ENCODE measurements around the gene SH3GL2.
A peak's percentile ranks its signal among the peaks of the same experiment; 100 is the strongest.

SH3GL2 gene

DNA sequence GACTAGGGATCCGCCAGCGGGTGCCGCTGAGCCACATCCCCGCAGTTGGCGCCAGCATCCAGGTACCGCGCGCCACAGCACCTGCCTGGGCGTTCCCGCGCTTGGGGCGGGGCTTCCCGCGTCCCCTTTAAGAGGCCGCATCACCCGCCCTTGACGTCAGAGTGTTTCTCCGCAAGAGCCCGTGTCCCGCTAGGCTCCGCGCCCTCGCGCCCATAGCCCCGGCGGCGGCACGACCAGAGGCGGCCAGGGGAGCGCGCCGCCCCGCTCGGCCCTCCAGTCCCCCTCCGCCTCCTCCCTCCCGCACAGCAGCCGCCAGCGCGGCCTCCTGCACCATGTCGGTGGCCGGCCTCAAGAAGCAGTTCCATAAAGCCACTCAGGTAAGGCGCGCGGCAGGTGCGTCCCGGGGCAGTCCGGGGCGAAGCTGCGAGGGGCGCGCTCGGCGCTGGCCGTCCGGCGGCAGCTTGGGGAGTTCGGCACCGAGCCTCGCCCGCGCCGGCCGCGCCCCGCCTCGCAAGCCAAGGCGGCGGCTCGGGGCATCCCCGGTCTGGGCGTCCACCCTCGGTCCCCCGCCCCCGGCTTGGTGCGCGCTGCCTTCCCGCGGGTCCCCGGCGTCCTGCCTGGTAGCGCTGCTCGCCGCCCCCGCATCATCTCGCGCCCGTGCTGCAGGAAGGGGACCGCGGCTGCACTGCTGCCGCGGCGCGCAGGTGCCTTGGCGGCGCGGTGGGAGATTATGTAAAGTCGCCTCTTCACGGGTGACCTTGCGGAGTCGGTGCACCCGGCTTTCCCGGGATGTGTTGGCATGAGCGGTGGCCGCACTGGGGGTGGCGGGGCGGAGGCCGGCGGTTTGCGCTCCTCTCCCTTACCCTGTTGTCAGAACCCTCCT, at the start of gene SH3GL2:
TSS of gene SH3GL2 (plus strand) at position 156 of the 883 bp plus-strand sequence.
- peak; percentile 59 for DNase-seq (ENCODE audit: low spot score)
- FAIRE-seq: no peak

DNA sequence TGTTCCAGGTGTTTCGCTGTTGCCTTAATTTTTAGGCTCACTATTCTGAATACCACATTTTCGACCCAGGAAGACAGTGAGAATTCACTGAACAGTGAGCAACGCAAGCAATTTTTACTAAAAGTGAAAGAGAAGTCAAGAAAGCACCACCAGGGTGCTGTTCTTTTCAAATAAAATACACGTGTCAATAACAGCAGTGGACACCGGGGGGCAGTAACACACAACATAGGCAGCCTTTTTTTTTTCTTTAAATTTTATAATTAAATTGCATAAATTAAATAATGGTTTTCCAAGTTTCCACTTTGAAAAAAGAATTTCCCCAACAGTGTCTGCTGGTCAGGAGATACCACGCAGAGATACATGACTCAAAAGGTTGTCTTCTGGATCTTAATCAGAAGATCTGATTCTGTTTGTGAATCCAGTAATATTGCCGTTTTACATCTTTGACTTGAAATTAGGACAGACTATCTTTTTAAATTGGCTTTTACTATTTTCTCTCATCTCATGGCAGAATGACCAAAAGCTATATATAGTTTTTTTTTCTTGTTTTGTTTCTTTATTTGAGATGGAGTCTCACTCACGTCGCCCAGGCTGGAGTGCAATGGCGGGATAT, 47.1 kb upstream of the SH3GL2 start:
- no peak for FAIRE-seq
- DNase-seq (ENCODE audit: low spot score): peak; percentile 32

DNA sequence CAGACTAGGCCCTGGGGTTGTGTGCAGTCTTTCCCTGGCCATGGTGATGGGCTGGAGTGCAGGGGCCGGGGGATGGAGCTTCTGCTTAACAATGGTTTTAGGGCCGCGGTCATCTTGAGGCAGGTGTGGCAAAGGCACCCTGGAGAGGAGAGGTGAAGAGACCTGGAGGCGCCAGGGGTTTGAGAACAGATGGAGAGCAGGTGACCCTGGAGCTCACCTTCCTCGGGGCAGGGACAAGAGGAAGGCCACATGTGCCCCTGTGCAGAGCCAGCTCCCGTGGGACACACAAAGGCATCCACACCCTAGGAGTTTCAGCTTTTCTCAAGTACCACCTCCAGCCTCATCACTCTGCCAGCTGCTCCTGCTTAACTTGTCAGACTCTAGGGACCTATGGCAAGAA, 46.4 kb upstream of the SH3GL2 start:
- DNase-seq (ENCODE audit: low spot score) (no peak), FAIRE-seq (no peak)

DNA sequence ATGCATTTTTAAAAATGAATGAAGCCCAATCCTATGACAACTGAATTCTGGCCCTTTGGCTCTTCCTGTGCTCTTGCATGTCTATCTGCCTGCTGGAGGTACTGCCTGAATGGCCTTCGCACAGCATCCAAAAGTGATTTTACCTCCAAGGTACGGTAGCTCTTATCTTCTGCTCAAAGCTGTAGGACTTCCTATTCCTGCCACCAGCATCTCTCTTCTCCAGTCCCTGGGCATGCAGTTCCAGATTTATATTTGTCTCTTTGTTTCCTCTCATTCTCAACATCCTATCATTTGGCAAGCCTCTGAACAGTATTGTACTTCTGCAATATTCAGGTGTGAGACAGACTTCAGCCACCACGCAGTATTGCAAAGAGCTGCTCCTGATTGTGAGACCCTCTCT, 43.7 kb upstream of the SH3GL2 start:
- DNase-seq (ENCODE audit: low spot score) (no peak), FAIRE-seq (no peak)

DNA sequence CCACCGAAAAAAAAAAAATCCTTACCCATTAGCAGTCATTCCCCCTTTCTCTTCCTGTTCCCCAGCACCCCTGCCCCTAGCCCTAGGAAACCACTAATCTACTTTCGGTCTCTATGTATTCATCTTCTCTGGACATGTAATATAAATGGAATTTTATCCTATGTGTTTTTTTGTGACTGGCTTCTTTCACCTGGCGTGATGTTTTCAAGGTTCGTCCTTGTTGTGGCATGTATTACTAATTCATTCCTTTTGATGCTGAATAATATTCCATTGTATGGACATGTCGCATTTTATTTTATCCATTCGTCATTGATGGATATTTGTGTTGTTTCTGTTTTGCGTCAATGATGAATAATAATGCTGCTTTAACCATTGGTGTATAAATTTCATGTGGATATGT, 42.8 kb upstream of the SH3GL2 start:
- no peak for DNase-seq (ENCODE audit: low spot score)

DNA sequence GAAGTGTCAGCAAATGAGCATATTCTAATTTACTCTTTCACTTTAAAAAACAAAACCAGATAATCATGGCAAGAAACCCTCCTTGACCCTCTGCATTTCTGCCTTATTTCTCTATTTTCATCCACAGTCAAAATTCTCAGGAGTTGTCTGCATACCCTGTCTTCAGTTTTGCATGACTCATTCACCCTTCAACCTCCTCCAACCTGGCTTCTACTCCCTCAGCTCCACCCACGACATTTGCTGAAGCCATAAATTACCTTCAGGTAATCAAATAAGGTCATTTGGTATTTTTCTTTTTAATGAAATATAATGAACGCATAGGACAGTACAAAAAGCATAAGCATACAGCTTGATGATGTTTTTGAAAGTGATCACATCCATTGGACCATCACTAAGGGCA, 27.8 kb upstream of the SH3GL2 start:
- DNase-seq (ENCODE audit: low spot score) (no peak), FAIRE-seq (no peak)

More for the DNA sequence above, 42.8 kb upstream of the SH3GL2 start:
- no peak for FAIRE-seq

DNA sequence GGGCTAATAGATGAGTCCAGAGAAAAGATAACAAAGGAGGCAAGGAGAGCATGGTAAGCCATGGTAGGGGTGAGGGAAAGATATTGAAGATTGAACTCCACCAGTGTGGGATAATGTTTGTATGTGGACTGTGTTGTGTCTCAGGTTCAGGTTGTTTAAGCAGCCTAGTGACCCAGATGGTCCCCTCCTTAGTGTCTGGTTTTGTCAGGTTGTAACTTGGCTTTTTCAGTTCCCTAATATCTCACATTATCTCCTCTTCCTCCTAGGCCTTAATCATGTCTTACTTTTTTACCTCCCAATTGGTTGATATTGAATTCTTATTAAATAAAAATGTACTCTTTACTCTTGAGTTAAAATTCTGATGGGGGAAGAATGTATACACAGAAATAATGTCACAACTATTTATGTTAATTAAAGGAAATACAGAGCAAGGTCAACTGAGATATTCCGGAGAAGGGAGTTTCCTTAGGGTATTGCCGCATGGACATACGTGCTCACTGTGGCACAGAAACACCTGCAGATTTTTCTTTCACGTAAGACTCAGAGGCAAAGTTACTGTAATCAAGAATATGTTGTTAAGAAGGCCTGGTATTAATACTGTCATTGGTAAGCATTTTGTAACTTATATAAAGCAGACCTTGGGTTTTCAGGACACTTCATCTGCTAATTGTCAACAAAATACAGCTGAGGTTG, 23.4 kb upstream of the SH3GL2 start:
- FAIRE-seq (no peak), DNase-seq (ENCODE audit: low spot score) (no peak)

DNA sequence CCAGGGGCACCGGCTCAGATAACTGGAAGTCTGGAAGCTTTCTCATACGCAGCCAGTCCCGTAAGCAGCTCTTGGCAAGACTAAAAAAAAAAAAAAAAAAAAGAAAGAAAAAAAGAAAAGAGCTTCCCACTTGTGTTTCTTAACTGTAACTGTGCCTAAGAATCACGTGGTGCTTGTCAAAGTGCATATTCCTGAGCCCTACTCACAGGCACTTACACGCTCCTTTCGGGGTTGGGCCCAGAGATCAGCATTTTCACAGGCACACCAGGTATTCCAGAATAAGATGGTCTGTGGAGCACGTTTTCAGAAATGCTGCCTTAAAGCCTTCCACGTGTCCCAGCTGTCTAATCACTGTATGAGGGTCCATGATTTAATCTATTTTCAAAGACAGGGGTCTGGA, 22.6 kb upstream of the SH3GL2 start:
- DNase-seq (ENCODE audit: low spot score): no peak
- FAIRE-seq: no peak

DNA sequence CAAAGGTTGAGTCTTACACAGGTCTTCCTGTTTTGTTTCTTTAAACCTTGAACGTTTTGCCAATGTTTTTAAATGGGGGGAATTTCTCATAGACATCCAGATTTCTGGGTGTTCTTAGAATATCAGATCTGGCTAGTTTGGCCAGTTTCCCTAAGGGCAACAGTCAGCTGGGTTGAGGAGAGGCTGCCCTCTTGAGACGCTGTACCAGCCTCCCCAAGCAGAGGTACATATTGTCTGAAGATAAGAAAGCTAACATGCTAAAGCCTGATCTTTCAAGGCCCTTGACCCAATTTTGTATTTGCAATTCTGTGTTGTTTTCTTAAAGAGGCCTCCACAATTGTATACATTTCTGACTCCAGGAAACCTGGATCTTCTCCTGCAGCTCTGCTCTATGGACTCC, 21.9 kb upstream of the SH3GL2 start:
- FAIRE-seq (no peak), DNase-seq (ENCODE audit: low spot score) (no peak)

DNA sequence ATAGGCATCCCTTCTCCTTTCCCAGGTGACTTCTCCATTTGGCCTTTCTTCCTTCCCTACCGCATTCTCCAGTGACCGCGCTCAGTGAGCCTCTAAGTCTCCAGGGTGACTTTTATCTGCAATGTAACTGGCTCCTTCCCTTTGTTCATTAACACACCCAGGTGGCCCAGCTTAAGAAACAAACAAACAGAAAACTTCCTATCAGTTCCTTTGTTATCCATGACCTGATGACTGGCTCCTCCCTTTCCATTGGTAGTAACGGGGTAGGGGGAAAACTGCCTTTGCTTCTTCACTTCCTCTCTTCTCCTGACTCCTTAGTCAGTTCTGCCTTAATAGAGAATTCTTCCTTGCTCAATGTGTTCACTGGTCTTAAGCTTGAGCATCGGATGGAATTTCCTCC, 7.0 kb upstream of the SH3GL2 start:
- FAIRE-seq: no peak

DNA sequence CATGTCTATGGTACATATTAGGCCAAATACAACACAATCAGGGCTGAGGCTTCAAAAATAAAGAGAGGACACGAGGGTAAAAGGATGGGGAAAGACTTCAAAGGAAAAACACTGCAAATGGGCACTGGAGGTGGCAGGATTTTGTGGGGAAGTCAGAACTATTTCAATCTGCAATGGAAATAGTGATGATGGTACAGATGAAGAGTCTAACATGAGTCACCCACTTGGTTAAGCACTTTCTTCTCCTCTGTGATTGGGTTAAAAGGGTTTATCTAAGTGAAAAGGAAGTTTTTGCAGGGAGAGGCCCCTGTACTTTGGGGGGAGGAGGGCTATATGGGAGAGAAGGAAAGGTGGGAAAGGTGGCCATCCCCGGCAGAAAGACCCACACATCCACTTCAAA, 4.5 kb upstream of the SH3GL2 start:
- FAIRE-seq (no peak), DNase-seq (ENCODE audit: low spot score) (peak; percentile 6)

More for the DNA sequence above, 7.0 kb upstream of the SH3GL2 start:
- no peak for DNase-seq (ENCODE audit: low spot score)

DNA sequence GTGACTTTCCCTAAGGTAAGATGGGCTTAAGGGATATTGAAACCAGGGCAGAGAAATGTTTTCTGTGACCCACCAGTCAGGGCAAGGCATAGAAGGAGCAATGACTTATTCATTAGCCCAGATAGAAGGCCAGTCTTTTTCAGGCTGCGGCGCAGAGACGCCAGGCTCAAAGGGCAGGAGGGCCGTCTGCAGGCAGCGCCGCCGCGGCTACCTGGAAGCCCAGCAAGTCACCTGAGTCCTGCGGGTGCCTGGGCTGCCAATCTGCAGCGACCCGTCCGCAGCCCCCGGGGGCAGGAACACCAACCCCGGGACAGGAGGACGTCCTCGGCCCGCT, 322 bp upstream of the SH3GL2 start:
- no peak for FAIRE-seq
- DNase-seq (ENCODE audit: low spot score): no peak

DNA sequence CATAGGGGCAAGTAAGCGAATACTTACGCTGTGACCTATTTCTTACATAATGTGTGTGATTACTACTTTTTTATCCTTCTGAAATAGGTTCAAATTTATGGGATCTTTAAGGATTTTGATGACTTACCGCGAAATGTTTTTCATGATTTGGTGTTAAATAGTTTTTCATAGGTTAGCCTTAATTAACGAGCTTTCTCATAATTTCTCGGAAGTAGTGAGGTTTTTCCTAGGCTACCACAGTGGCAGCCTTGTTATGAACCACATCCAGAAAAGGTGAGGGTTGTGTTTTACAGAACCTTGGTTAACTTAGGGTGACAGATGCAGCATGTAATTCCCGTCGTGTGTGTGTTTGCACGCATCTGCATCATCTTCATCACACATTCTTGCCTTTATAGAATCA, 1.3 kb downstream of the SH3GL2 start:
- no peak for DNase-seq (ENCODE audit: low spot score)
- no peak for FAIRE-seq

DNA sequence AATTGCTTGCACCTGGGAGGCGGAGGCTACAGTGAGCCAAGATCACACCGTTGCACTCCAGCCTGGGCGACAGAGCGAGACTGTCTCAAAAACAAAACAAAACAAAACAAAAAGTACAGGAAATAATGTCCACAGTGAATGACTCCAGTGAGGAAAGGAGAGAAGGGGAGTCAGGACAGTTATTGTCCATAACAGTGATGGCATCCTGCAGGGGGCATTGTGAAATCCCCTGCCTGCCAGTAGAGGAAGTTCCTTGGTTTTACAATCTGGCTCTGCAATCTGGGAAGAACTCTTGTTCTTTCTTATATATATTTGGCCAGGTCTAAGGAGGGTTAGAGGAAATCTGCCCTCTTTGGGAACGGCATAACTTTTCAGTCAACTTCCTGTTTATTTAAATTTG, 8.2 kb downstream of the SH3GL2 start:
- FAIRE-seq: no peak
- DNase-seq (ENCODE audit: low spot score): no peak

DNA sequence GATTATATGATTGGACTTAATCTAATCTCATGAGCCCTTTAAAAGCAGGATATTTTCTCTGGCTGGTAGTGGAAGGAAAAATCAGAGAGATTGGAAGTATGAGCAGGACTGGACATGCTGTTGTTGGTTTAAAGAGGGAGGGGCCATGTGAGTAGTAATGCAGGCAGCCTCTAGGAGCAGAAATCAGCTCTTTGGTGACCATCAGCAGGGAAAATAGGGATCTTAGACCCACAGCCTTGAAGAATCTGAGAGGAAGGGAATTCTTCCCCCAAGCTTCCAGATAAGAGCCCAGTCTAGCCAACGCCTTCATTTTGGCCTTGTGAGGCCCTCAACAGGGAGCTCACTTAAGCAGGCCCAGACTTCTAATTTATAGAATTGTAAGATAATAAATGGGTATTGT, 9.5 kb downstream of the SH3GL2 start:
- FAIRE-seq (no peak), DNase-seq (ENCODE audit: low spot score) (no peak)

DNA sequence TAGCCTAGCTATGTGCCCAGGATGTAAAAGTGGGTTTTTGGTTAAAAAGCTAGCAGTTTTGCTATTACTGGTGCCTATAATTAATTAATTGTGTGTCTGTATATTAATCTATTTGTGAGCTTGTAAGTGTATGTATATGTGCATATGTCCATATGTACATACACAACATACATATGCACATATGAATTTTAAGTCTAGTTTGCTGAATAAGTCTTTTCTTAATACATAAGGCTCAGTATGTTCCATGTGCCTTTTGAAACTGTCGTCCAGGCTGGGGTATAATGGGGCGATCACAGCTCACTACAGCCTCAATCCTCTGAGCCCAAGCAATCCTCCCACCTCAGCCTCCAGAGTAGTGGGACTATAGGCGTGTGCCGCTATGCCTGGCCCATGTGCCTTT, 10.1 kb downstream of the SH3GL2 start:
- no peak for FAIRE-seq
- no peak for DNase-seq (ENCODE audit: low spot score)

DNA sequence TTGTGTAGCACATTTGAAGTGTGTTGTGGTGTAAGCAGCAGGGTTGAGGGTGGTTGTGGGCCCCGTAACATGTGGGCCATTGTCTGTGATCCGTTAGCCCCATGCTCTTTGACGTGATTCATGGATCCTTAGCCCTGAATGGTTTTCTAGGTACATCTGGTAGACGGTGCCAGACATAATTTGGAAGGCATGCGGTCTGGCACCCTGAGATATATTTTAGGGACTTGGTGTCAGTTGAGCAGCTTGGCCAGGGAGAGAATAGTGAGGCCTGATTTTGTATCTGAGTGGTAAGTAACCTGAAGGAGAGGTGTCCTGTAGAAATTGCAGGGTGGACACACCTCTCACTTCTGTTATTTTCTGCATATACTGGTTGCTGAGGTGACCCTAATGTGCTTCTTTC, 10.9 kb downstream of the SH3GL2 start:
- DNase-seq (ENCODE audit: low spot score) (no peak), FAIRE-seq (no peak)

DNA sequence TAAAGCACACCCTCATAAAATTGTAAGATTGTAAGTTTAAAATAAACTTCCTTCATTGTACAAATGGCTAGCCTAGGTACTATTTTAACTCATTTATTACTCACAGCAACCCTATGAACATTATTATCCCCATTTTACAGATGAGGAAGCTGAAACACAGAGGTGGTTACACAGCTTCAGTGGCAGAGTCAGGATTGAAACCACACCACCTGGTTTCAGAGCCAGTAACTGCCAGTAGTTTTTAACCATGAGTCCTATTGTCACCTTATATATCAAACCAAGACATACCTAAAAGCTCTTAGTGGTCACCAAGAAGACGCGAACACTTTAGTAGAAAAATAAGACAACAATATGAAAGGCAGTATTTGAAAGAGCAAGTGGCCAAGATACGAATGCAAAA, 16.1 kb downstream of the SH3GL2 start:
- DNase-seq (ENCODE audit: low spot score) (no peak), FAIRE-seq (no peak)

DNA sequence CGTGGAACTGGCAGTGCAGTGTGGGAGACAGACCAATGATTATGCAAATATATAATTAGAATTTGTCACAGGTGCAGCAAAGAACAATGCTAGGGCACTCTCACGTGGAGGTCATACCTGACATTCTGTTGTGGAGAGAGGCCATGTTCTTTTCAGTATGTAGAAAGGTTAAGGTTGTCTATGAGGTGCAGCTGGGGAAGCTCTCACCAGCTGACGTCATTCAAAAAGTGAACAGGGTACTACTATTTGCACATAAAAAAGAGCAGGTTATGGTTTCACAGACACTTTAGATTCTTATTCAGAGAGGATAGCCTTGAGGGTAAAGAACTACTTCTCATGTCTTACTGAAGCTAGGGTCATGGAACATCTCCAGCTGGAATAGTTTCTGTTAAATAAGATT, 19.1 kb downstream of the SH3GL2 start:
- DNase-seq (ENCODE audit: low spot score) (no peak), FAIRE-seq (no peak)

DNA sequence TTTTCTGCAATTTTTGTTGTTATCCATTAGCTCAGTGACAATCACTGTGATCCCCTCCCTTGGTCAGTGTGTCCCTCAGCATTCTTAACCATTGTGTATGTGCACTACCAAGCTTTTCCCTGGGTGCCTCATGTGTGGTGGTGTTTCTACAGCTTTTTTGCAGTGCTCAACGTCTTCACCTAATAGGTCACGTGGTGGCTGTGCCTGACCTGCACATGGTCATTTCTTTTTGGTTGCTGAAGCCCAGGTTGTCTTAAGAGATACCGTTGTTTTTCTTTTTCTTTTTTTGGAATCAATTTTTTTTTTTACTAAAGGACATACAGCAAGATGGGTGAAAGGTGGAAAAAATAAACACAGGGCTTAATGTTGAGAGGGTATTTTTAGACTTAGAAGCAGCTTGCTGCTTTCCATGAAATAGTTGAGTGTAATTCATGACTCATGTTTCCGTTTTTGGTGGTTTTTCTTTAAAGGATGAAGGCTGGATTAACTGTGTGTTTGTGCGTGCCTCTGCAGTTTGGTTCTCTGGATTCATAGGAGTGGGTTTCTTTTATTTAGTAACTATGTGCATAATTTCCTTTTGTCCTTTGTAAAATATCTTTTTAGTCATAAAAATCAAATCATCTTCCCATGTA, 22.2 kb downstream of the SH3GL2 start:
- DNase-seq (ENCODE audit: low spot score) (peak; percentile 25), FAIRE-seq (no peak)

DNA sequence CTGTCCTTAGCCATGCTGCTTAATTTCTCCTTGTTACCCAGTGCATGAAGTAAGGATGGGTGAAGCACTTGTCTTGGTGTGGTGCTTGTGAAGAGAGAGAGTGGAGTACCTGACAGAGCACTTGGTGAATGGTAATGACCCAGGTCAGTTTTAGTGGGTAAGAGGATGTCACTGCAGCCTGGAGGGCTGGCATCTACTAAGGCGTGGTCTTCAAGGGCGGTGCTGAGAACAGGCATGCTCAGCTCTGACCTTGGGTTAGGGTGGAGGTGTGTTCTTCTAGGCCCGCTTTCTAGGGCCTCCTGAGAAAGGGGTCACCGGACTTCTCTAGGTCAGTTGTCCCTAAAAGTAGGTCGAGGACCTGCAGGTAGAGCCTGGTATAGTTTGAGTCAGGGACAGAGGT, 25.7 kb downstream of the SH3GL2 start:
- no peak for FAIRE-seq

More for the DNA sequence above, 25.7 kb downstream of the SH3GL2 start:
- DNase-seq (ENCODE audit: low spot score): no peak
